Measurements from ENCODE around the gene CXCL16.

- TF ChIP-seq ZNF274 (IDR thresholded peaks at IDR 0.05; ENCODE audit: insufficient read depth, insufficient read length) (no peak), REST (IDR thresholded peaks at IDR 0.05; ENCODE audit: low read depth, low read length) (no peak), POLR2A (IDR thresholded peaks at IDR 0.05; ENCODE audit: low read depth, low read length) (no peak), POLR2AphosphoS2 (IDR thresholded peaks at IDR 0.05; ENCODE audit: low read depth, low read length) (no peak), MYC (IDR thresholded peaks at IDR 0.05; ENCODE audit: insufficient read depth, insufficient read length, insufficient replicate concordance, low read length, severe bottlenecking) (no peak), ESRRA (IDR thresholded peaks at IDR 0.05; ENCODE audit: low read length) (no peak)
- TF ChIP-seq, protein P1, sequence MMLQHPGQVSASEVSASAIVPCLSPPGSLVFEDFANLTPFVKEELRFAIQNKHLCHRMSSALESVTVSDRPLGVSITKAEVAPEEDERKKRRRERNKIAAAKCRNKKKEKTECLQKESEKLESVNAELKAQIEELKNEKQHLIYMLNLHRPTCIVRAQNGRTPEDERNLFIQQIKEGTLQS (IDR thresholded peaks at IDR 0.05; ENCODE audit: borderline replicate concordance, extremely low read depth, low read depth, low read length) = no peak
Observed at GRCh38 chr17:4788807-4789700, 49.3 kb upstream of the CXCL16 start, which contains the start of gene GLTPD2.

Measured in GM12878 (cell line).